HG03460 (cell line): Measurements from ENCODE around the gene CADPS.

ENCODE experiments used
- ATAC-seq: cut with Tn5 transposase; IDR thresholded peaks from one replicate; pipeline ENCODE4 v1.9.1; 2021; ENCODE audit not compliant: unreplicated experiment

The CADPS gene

GRCh38 chr3:62453448-62453847 lies 421.8 kb downstream of the CADPS start:
- ATAC-seq: no peak

- ATAC-seq: no peak
Observed at GRCh38 chr3:62451211-62451887, 423.9 kb downstream of the CADPS start.

GRCh38 chr3:62446337-62446940 lies 428.8 kb downstream of the CADPS start:
- ATAC-seq: peak; percentile 76

GRCh38 chr3:62445275-62445674 lies 429.9 kb downstream of the CADPS start:
- ATAC-seq: no peak

- no peak for ATAC-seq
Observed at GRCh38 chr3:62439978-62440377, 435.2 kb downstream of the CADPS start.

GRCh38 chr3:62439176-62439813 lies 435.9 kb downstream of the CADPS start:
- no peak for ATAC-seq

GRCh38 chr3:62436785-62437184 lies 438.4 kb downstream of the CADPS start:
- no peak for ATAC-seq

GRCh38 chr3:62433396-62433795 lies 441.8 kb downstream of the CADPS start:
- no peak for ATAC-seq

- ATAC-seq: no peak
Observed at GRCh38 chr3:62421207-62421606, 454.0 kb downstream of the CADPS start.

- ATAC-seq: no peak
Observed at GRCh38 chr3:62416144-62416543, 459.1 kb downstream of the CADPS start.

GRCh38 chr3:62415312-62415801 lies 459.9 kb downstream of the CADPS start:
- no peak for ATAC-seq

- ATAC-seq: no peak
Observed at GRCh38 chr3:62414786-62415185, 460.4 kb downstream of the CADPS start.

- ATAC-seq: no peak
Observed at GRCh38 chr3:62413687-62414086, 461.5 kb downstream of the CADPS start.

- no peak for ATAC-seq
Observed at GRCh38 chr3:62406945-62407344, 468.3 kb downstream of the CADPS start.

GRCh38 chr3:62405566-62405965 lies 469.6 kb downstream of the CADPS start:
- no peak for ATAC-seq

- no peak for ATAC-seq
Observed at GRCh38 chr3:62405135-62405534, 470.1 kb downstream of the CADPS start.

- no peak for ATAC-seq
Observed at GRCh38 chr3:62404321-62404720, 470.9 kb downstream of the CADPS start.

GRCh38 chr3:62403765-62404164 lies 471.5 kb downstream of the CADPS start:
- no peak for ATAC-seq

GRCh38 chr3:62392626-62393292 lies 482.5 kb downstream of the CADPS start:
- no peak for ATAC-seq

- no peak for ATAC-seq
Observed at GRCh38 chr3:62387251-62387650, 488.0 kb downstream of the CADPS start.

GRCh38 chr3:62379321-62379798 lies 495.9 kb downstream of the CADPS start:
- ATAC-seq: no peak

- ATAC-seq: no peak
Observed at GRCh38 chr3:62378921-62379320, 496.3 kb downstream of the CADPS start.
